22Rv1 (cell line): ENCODE data around the gene SEC16A.
A peak's percentile ranks its signal among the peaks of the same experiment; 100 is the strongest.

Experiments used
- H3K27ac ChIP-seq: fragments of 450-650 bp; 2 replicates; pipeline ENCODE4 v1.5.1; 2017
- ZFX ChIP-seq: fragments of 450-650 bp; IDR thresholded peaks from 2 replicates; pipeline ENCODE4 v1.6.1; 2017; ENCODE audit warnings: antibody characterized with exemption, borderline replicate concordance
- TF ChIP-seq, protein P1 (sequence below): fragments of 450-650 bp; IDR thresholded peaks from 2 replicates; pipeline ENCODE4 v1.5.1; 2017; ENCODE audit warnings: mild to moderate bottlenecking

SEC16A gene

GRCh38 chr9:136402067-136402466, 80.8 kb downstream of the SEC16A start:
- H3K27ac ChIP-seq, result no peak overlapping the region; the same call in 1 of the 2 replicates
- TF ChIP-seq ZFX, result no peak
- TF ChIP-seq, protein P1, sequence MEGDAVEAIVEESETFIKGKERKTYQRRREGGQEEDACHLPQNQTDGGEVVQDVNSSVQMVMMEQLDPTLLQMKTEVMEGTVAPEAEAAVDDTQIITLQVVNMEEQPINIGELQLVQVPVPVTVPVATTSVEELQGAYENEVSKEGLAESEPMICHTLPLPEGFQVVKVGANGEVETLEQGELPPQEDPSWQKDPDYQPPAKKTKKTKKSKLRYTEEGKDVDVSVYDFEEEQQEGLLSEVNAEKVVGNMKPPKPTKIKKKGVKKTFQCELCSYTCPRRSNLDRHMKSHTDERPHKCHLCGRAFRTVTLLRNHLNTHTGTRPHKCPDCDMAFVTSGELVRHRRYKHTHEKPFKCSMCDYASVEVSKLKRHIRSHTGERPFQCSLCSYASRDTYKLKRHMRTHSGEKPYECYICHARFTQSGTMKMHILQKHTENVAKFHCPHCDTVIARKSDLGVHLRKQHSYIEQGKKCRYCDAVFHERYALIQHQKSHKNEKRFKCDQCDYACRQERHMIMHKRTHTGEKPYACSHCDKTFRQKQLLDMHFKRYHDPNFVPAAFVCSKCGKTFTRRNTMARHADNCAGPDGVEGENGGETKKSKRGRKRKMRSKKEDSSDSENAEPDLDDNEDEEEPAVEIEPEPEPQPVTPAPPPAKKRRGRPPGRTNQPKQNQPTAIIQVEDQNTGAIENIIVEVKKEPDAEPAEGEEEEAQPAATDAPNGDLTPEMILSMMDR, result no peak

- TF ChIP-seq, protein P1, result no peak
- no peak for TF ChIP-seq ZFX
- no peak overlapping the region; the same call in 1 of the 2 replicates for H3K27ac ChIP-seq
Measured at GRCh38 chr9:136401173-136401922, 81.5 kb downstream of the SEC16A start.

DNA sequence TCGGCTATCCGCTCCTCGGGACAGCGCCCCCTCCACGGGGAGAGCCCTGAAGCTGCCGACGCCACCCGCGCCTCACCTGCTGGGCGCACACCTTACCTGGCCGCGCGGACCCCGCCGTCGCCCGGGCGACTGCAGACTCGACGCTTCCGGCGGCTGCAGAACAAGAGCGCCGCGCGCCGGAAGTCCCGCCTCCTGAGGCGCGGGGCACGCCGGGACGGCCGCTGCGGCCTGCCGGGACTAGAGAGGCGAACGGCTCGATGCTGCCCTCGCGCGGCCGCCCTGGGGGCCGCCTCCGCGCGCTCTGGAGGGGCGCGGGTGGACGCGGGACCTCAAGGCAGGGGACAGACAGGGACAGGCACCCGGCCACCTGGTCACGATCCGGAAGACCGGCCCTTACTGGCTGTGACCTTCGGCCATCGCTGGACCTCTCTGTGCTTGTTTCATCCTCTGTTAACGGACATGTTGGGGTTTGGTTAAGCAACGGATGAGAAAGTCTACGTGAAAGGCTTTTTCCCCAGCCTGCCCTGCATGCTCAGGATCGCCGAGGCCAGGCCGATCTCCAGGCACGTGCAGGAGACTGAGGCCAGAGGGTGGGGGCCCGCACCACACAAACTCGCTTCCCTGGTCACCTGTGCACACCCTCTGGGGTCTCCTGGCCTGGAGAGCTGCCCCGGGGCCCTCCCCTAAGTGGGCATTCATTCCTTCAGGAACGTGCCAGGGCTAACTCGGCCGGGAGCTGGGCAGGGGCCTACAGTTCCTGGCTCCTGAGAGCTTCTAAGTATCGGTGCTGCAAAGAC, 82.6 kb downstream of the SEC16A start, which contains the start of gene SNAPC4:
TSS of gene SNAPC4 (minus strand) at position 133 of the 797 bp plus-strand sequence. CDS start 1,742 bp downstream, outside the sequence.
- no peak for TF ChIP-seq ZFX
- TF ChIP-seq, protein P1, result peak; percentile 98
- peak within 1 kb of the TSS; percentile 67 for H3K27ac ChIP-seq

- peak overlapping the region; percentile 67 for H3K27ac ChIP-seq
- TF ChIP-seq, protein P1, result no peak
- TF ChIP-seq ZFX, result no peak
Measured at GRCh38 chr9:136399176-136400037, 83.4 kb downstream of the SEC16A start.

GRCh38 chr9:136398286-136398685, 84.6 kb downstream of the SEC16A start:
- TF ChIP-seq, protein P1, result no peak
- no peak for TF ChIP-seq ZFX
- no peak overlapping the region for H3K27ac ChIP-seq

DNA sequence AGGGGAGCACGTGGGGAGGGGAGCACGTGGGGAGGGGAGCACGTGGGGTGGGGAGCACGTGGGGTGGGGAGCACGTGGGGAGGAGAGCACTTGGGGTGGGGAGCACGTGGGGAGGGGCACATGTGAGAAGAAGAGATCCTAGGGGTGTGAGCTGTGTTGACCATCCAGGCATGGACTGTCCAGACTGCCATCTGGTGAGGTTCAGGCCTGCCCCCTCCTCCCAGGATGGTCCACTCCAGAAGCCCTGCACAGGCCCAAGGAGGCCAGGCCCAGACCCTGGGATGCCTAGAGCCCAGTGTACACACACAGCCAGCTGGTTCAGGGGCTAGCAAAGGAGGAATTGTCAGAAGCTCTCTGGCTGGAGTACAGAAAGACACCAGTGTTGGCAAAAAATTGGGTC, 85.2 kb downstream of the SEC16A start:
- no peak for TF ChIP-seq ZFX
- TF ChIP-seq, protein P1, result no peak
- H3K27ac ChIP-seq, result no peak overlapping the region
